NCI-H146 treated with DMSO at 0.1 percent for 48 hours (cell line): ENCODE measurements around the gene ISX.

Experiments
- DNase-seq: peaks from one replicate; lab custom pipeline; 2025; ENCODE audit not compliant: unreplicated experiment; lab: John Stamatoyannopoulos, UW

The ISX gene

GRCh38 chr22:35109616-35110015 is 43.7 kb downstream of the ISX start:
- DNase-seq = no peak

DNA sequence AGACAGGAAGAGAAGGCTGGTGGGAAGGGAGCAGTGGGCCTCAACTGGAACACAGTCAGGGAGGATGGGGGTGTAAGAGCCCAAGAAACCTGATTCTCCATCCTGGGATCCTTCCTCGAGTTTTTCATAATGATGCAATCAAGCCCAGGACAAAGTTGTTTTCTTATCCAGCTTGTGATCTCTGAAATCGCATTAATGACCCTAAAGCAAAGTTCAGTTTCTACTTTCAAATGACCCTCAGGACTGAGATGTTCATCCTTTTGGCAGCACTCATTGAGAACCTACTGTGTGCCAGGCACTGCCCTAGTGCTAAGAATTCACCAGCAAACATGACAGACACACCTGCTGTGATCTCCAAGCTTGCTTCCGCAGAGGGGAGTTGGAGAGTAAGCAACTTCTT is 45.3 kb downstream of the ISX start:
- DNase-seq = no peak

- no peak for DNase-seq
Observed at GRCh38 chr22:35113341-35113740, 47.4 kb downstream of the ISX start.

DNA sequence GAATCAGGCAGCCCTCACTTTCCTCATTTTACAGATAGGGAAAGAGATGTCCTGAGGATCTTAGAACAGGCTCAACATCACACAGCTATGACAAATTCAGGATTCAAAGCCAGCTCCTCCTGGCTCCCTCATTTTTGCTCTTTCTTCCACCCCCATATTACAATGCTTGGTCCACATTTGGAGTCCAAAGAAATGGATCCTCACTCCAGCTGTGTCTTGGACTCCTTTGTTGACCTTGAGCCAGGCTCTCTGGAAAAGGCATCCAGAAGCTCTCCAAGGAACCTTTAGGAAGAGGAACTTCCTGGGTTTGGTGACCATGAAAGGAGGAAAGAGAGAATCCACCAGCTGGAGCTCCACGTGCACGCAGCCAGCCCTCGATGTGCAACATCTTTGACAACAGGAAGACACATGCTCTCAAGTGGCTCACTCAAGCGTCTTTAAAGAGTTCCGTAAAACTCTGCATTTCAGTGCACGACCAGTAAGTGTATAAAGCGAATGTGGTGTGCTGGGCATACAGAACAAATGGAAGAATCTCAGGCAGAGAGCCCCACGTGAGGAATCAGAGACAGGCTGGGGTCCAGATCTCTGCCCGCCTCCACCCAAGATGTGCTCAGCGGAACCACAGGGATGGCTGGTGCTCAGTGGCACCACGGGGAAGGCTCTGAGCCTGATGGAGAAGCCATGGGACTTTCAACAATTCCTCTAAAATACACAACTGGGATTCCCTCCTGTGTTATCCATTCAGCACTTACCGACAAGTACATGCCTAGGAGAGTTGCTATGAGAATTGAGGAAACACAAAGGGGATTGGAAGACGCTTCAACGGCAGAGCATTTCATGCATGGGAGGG is 48.4 kb downstream of the ISX start:
- DNase-seq = no peak

- DNase-seq = no peak
Observed at GRCh38 chr22:35115515-35115914, 49.6 kb downstream of the ISX start.

- no peak for DNase-seq
Observed at GRCh38 chr22:35116269-35116668, 50.3 kb downstream of the ISX start.

DNA sequence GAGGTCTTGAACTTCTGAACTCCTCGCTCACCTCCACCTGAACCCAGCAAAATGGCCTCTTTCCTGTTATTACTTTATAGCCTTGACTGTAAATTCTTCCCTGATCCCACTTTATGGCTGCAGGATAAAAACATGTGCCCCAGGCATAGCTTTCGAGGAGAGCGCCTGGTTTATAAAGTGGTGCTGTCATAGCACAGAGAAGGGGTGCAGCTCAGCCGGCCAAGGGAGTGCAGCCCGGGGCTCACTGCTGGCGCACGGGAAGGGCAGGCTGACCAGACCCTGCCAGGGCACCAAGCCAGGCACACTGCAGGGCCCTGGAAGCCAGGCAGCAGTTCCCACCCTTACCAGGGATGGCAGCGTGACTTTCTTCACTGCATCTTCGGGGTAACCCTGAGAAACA is 50.9 kb downstream of the ISX start:
- DNase-seq = no peak

- no peak for DNase-seq
Observed at GRCh38 chr22:35119494-35119893, 53.5 kb downstream of the ISX start.

DNA sequence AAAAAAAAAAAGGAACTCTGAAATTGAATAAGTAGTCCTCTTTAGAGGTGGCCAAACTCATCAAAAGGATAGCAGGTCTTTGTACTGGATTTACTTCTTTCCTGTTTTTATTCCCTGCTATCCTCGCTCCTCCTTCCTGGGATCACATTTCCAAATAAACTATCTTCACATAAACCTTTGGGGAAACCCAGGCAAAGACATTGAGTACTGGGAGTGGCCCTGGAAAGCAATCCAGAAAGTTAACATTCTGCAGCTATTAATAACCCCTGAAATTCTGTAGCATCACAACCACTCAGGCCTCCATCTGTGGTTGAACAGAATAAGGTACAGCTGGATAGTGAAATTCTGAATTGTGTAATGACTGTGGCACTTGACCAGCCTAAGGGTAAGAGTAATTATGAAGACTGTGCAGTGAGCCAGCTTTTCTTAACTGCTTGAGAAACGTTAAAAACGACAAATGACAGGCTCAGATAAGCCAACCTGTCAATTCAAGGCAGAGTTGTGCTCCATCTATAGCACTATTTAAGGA is 58.8 kb downstream of the ISX start:
- no peak for DNase-seq

- DNase-seq = no peak
Observed at GRCh38 chr22:35126993-35127392, 61.0 kb downstream of the ISX start.

DNA sequence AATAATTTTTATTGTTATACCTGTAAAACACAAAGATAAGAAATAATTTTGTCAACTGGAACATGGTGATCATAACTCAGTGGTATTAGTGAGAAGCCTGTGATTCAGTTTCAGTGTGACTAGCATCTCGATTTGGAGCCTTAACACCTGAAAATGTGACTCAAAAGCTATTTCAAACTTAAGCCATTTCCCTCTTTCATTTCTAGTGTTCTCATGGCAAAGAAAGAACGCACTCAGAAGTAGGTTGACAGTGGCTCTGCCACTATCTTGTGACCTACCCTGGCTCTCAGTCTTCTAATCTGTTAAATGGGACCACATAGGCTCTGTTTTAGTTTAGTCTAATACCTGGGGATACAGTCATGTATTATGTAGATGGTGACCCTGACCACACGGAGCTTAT is 62.7 kb downstream of the ISX start:
- no peak for DNase-seq

DNA sequence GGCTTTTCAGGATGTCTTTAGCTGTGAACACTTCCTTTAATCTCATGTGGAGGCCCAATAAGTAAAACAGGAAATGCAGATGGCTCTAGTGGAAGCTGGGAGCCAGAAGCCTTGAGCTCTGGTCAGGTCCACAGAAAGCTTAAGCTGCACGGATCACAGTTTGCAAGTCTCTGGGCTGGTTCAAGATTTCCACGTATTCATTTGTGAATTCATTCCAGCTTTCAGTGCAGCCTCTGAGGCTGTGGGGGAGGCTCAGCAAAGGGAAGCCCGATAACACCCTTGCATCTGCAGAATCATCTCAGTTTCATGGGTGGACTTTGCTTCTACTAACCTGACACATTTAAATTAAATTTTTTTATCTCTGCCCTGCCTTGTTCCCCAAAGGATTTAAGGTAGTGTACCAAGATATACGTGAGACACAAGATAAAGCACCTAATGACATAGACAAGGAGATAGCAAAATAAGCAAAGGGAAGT is 65.6 kb downstream of the ISX start:
- DNase-seq = no peak

DNA sequence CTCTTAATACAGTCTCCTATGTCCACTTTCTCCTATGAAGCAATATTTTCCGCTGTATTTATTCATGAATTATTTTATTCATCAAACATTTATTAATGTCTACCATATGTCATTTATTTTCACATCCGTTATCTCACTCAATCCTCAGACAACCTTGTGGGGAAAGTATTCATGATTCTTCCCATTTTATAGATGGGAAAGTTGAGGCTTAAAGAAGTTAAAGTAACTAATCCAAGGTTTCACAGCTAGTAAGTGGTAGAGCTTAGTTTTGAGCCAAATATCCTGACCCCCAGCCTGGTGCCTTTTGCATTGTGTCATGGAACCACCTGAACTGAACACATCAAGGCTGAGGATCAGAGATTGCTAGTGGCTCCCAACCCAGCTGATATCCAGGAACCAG is 66.6 kb downstream of the ISX start:
- no peak for DNase-seq

DNA sequence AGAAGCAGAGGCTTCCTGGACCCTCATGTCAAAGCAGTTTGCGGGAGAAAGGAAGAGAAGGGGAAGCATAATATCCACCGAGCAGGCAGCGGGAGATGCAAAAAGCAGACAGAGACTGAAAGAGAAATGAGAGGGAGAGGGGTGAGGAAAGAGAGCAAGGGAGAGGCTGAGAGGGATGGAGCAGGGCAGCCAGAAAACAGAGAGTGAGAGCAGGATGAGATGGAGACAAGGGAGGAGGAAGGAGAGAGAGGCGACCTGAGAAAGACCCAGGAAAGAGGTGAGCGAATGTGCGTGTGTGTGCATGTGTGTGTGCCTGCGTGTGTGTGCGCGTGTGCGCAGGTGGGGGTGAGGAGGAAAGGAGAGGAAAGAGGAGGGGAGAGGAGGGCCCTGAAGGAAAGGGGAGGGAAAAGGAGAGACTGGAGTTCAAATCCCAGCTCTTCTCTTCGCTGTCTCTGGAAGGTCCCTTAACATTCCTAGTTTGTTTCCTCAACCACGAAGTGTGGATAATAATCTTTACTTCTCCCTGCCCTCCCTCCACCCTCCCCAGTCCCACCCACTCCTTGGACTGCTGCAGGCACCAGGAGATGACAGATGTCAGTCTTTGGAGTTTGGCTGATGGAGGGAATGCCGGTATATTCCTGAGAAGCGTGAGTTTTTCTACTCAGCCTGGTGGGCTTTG is 67.9 kb downstream of the ISX start:
- DNase-seq = no peak

- DNase-seq = no peak
Observed at GRCh38 chr22:35134637-35135036, 68.7 kb downstream of the ISX start.

DNA sequence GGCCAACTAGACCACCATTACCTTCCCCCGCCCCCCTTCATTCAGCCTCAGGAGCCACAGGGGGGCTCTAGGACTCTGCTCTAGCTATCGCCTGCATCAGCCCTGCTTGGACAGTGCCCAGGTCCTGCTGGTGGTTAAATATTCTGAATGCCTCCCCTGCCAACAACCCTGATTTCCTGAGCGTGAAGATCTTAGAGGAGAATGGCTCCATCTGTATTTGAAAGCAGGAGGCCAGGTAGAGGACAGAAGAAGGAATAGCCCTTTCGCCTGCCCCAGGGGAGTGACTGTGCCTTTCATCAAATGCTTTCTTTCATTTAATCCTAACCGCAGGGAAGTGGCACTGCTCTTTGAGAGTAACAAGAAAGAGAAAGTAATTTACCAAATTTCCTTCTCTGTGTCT is 69.2 kb downstream of the ISX start:
- no peak for DNase-seq
